Endothelial cell of umbilical vein (primary cell): ENCODE results near the gene MAP3K19. TPM values are rescaled to one million over a fixed set of nuclear protein-coding genes. Genes with fewer than 3 reads are reported as not detected.

Source experiments
- BruUV-seq: library from RNA; stranded (reverse); fragments of 400-500 nt; replicated peaks from 2 replicates; lab custom pipeline; 2021; lab: Mats Ljungman, UMichigan
- CTCF ChIA-PET: fragments of 300-600, 350-600 bp; sonication (Branson Sonifier 250); formaldehyde crosslinking; loops from one replicate; lab custom pipeline; 2021; ENCODE audit warnings: antibody characterized with exemption, inconsistent platforms; lab: Charles Lee
- POLR2A ChIA-PET: fragments of 300-600, 350-600 bp; sonication (Branson Sonifier 250); formaldehyde crosslinking; loops from one replicate; lab custom pipeline; 2021; ENCODE audit warnings: antibody characterized with exemption, inconsistent platforms; lab: Charles Lee
- DNase-seq: peaks from one replicate; pipeline ENCODE4 v3.0.0-alpha.2; 2011; ENCODE audit warnings: low read depth, low spot score
- FAIRE-seq: peaks from 2 replicates; lab custom pipeline; 2011; peaks lifted over from hg19 to GRCh38; lab: Jason Lieb, UNC
- H2AFZ ChIP-seq: 2 replicates; pipeline ENCODE4 v1.6.0; 2012; ENCODE audit warnings: low read depth, low read length, control low read depth, inconsistent platforms
- H3K27ac ChIP-seq: 2 replicates; pipeline ENCODE4 v1.5.1; 2011; ENCODE audit warnings: low read depth, mild to moderate bottlenecking, control low read depth, low read length, moderate library complexity; ENCODE audit not compliant: insufficient read depth
- H3K27me3 ChIP-seq, 2 experiments: 2 replicates each; pipeline versions ENCODE4 v1.6.0 to v1.6.1; 2011; ENCODE audit warnings: low read length in 2 of 2, mixed read lengths in 1 of 2; ENCODE audit not compliant: control insufficient read depth in 2 of 2, insufficient read depth in 2 of 2
- H3K36me3 ChIP-seq, 2 experiments: 2 replicates in 1 of 2; 3 replicates in 1 of 2; pipeline ENCODE4 v1.5.1; 2011; ENCODE audit warnings: low read length in 2 of 2, mild to moderate bottlenecking in 1 of 2, moderate library complexity in 1 of 2; ENCODE audit not compliant: control insufficient read depth in 2 of 2, insufficient read depth in 2 of 2; ENCODE audit errors: extremely low read depth in 1 of 2
- H3K4me1 ChIP-seq: 3 replicates; pipeline ENCODE4 v1.5.1; 2011; ENCODE audit warnings: mild to moderate bottlenecking, low read length; ENCODE audit not compliant: control insufficient read depth, insufficient read depth; ENCODE audit errors: extremely low read depth
- H3K4me2 ChIP-seq: 2 replicates; pipeline ENCODE4 v1.6.1; 2011; ENCODE audit warnings: low read length, control low read depth, mixed read lengths; ENCODE audit not compliant: insufficient read depth
- H3K4me3 ChIP-seq, 3 experiments: fragments of 200-600 bp in 1 of 3; sonication (generic), shearing (Covaris generic) in 1 of 3; replicated peaks in 1 of 3; 2 replicates each; pipeline ENCODE4 v1.5.1; 2011 to 2016; ENCODE audit warnings: control low read depth in 3 of 3, low read length in 3 of 3, mild to moderate bottlenecking in 2 of 3, inconsistent platforms in 1 of 3, low read depth in 1 of 3, moderate library complexity in 1 of 3; ENCODE audit not compliant: insufficient read depth in 1 of 3
- H3K79me2 ChIP-seq: 2 replicates; pipeline ENCODE4 v1.6.0; 2012; ENCODE audit warnings: low read length, inconsistent platforms; ENCODE audit not compliant: control insufficient read depth, insufficient read depth
- H3K9ac ChIP-seq: replicated peaks from 2 replicates; pipeline ENCODE3; 2011; ENCODE audit warnings: low read length, control low read depth; ENCODE audit not compliant: insufficient read depth; ENCODE audit errors: extremely low read depth
- H3K9me1 ChIP-seq: replicated peaks from 3 replicates; pipeline ENCODE4 v1.6.0; 2011; ENCODE audit warnings: mild to moderate bottlenecking, low read length; ENCODE audit not compliant: control insufficient read depth, insufficient read depth; ENCODE audit errors: extremely low read depth
- H3K9me3 ChIP-seq: replicated peaks from 2 replicates; pipeline ENCODE4 v1.5.1; 2012; ENCODE audit warnings: low read length, inconsistent platforms; ENCODE audit not compliant: control insufficient read depth, insufficient read depth
- H4K20me1 ChIP-seq: replicated peaks from 2 replicates; pipeline ENCODE3; 2011; ENCODE audit warnings: mild to moderate bottlenecking, low read length; ENCODE audit not compliant: control insufficient read depth, insufficient read depth; ENCODE audit errors: extremely low read depth
- CTCF ChIP-seq, 2 donors: IDR thresholded peaks; 1 replicate in 1 of 2; 2 replicates in 1 of 2; pipeline ENCODE4 v1.5.1; 2011; ENCODE audit warnings: low read length in 2 of 2, mild to moderate bottlenecking in 2 of 2, moderate library complexity in 2 of 2, control low read depth in 1 of 2, inconsistent platforms in 1 of 2, low read depth in 1 of 2; ENCODE audit not compliant: insufficient read depth in 1 of 2; ENCODE audit errors: extremely low read depth in 1 of 2
- EZH2 ChIP-seq: IDR thresholded peaks from 2 replicates; pipeline ENCODE4 v1.6.1; 2012; ENCODE audit warnings: borderline replicate concordance, low read depth, mild to moderate bottlenecking, moderate library complexity, low read length, inconsistent platforms; ENCODE audit not compliant: severe bottlenecking
- FOS ChIP-seq: IDR thresholded peaks from 2 replicates; pipeline ENCODE4 v1.6.1; 2011; ENCODE audit warnings: mild to moderate bottlenecking, low read length, moderate library complexity, borderline replicate concordance; ENCODE audit not compliant: insufficient read depth
- GATA2 ChIP-seq: IDR thresholded peaks from 2 replicates; pipeline ENCODE4 v1.7.0; 2011; ENCODE audit warnings: low read depth, mild to moderate bottlenecking, moderate library complexity, mixed read lengths, low read length; ENCODE audit not compliant: insufficient read length, insufficient read depth
- JUN ChIP-seq: IDR thresholded peaks from 2 replicates; pipeline ENCODE4 v1.6.1; 2011; ENCODE audit warnings: borderline replicate concordance, low read depth; ENCODE audit not compliant: insufficient read length, insufficient read depth
- MAX ChIP-seq: IDR thresholded peaks from 2 replicates; pipeline ENCODE4 v1.6.1; 2011; ENCODE audit not compliant: insufficient read depth, insufficient read length
- MYC ChIP-seq: IDR thresholded peaks from one replicate; pipeline ENCODE4 v1.6.1; 2011; ENCODE audit warnings: mild to moderate bottlenecking, low read depth, low read length
- POLR2A ChIP-seq: IDR thresholded peaks from 2 replicates; pipeline ENCODE4 v1.6.1; 2012; ENCODE audit warnings: low read depth, mild to moderate bottlenecking, control low read depth, low read length
- POLR2AphosphoS5 ChIP-seq: IDR thresholded peaks from 2 replicates; pipeline ENCODE4 v1.6.1; 2012; ENCODE audit warnings: low read depth, mild to moderate bottlenecking, control low read depth, low read length, moderate library complexity; ENCODE audit not compliant: insufficient read depth
- dilution Hi-C: fragments of 300-500 bp; cut with MboI; formaldehyde crosslinking; loops from one replicate; pipeline ENCODE4 v1.15.0; 2019; ENCODE audit warnings: low sequenced_read_pairs; ENCODE audit not compliant: extremely low pct_ligation_motif_present
- intact Hi-C: fragments of 100-400 bp; cut with micrococcal nuclease; formaldehyde crosslinking; loops from one replicate; pipeline ENCODE4 v1.10.0; 2022
- polyA plus RNA-seq, 4 experiments: library from polyadenylated mRNA; depleted of rRNA in 3 of 4; stranded (reverse) in 3 of 4; unstranded in 1 of 4; fragments of >200 nt; gene quantifications; 2 replicates each; pipeline versions ENCODE4 v1.2.1 to v1.2.3, GENCODE V29; 2011 to 2012; ENCODE audit warnings: missing spikeins in 1 of 4
- total RNA-seq: library from RNA; stranded (reverse); gene quantifications from 2 replicates; pipeline ENCODE4 v1.2.3, GENCODE V29; 2021

The MAP3K19 gene
- total and polyA plus RNA-seq, 2 donors (not counting 3 experiments of a cell fraction or from before 2014, with no cell fraction given): not detected

GRCh38 chr2:135064149-135064548 is 16.9 kb upstream of the MAP3K19 start:
- Histone ChIP-seq H3K9me1 (no peaks in the 10 kb centered on the region), H3K9me3 (no peaks in the 10 kb centered on the region), H4K20me1 (peaks cover 6% of the 10 kb centered on the region), H3K36me3 (peaks cover 0 to 3% of the 10 kb centered on the region in 2 experiments), H3K4me3 (no peak overlapping the region), H2AFZ (no peak overlapping the region), H3K4me1 (no peaks in the 10 kb centered on the region), H3K27ac (no peak overlapping the region), H3K4me2 (no peak overlapping the region), H3K79me2 (peaks cover 67% of the 10 kb centered on the region), H3K9ac (no peak overlapping the region), H3K27me3 (no peaks in the 10 kb centered on the region)
- POLR2A ChIA-PET: no interaction called here
- intact Hi-C loops (no loop called here), dilution Hi-C loops (no loop called here)
- CTCF ChIA-PET: interaction anchor here (1.1 to 1.4 kb wide), 2 partner anchors 10 to 63 kb away, joined by 3 read pairs; no protein-coding TSS in a partner anchor
- DNase-seq: no peak
- no peak for TF ChIP-seq GATA2
- TF ChIP-seq MAX: no peak
- TF ChIP-seq CTCF (IDR thresholded peaks at IDR 0.05; ENCODE audit: extremely low read depth in 1 of 2, insufficient read depth in 1 of 2, low read depth in 1 of 2, low read length in 2 of 2): no peak
- no peak for TF ChIP-seq FOS
- no peak for TF ChIP-seq MYC
- no peak for TF ChIP-seq POLR2A
- TF ChIP-seq JUN: no peak
- TF ChIP-seq EZH2: no peak
- TF ChIP-seq POLR2AphosphoS5: no peak
- BruUV-seq: no TSS peak
- no peak for FAIRE-seq
